Measurements from ENCODE around the gene RNF38. TPM values are rescaled to one million over a fixed set of nuclear protein-coding genes. Genes with fewer than 3 reads are reported as not detected.
"Not testable (repeated sequence)": the region's sequence is repeated elsewhere in the genome, so short reads cannot be mapped to it uniquely, and the experiment has no call there.

RNF38 gene
- total and polyA plus RNA-seq, 9 of the 15 experiments (the other 6 are each of a cell fraction or from before 2014, with no cell fraction given), result 1.6 to 9.8 (median 4.5) TPM

GRCh38 chr9:36321903-36322302 is 78.2 kb downstream of the RNF38 start:
- DNase-seq (ENCODE audit: extremely low read depth in 1 of 4, low spot score in 3 of 4); H3K9me3 ChIP-seq (replicated peaks; ENCODE audit: control insufficient read depth, insufficient read depth, low read depth, low read length); H2AFZ ChIP-seq (ENCODE audit: low read depth, low read length); H3K27ac ChIP-seq (ENCODE audit: extremely low read depth, low read depth, low read length); H3K4me2 ChIP-seq (ENCODE audit: insufficient read depth, low read length); H4K20me1 ChIP-seq (replicated peaks; ENCODE audit: control insufficient read depth, insufficient read depth, low read length); H3K36me3 ChIP-seq (ENCODE audit: control insufficient read depth, insufficient read depth, low read length); ATAC-seq; FAIRE-seq; H3K4me3 ChIP-seq; BruUV-seq (replicated peaks); H3K9ac ChIP-seq (ENCODE audit: insufficient read depth in 1 of 2, low read depth in 2 of 2, low read length in 2 of 2); H3K4me1 ChIP-seq (replicated peaks in 1 of 2; ENCODE audit: control insufficient read depth in 2 of 2, insufficient read depth in 2 of 2, low read length in 2 of 2); intact Hi-C loops (cut with micrococcal nuclease); H3K27me3 ChIP-seq (ENCODE audit: control insufficient read depth in 2 of 2, insufficient read depth in 2 of 2, low read length in 2 of 2); POLR2A ChIA-PET; CTCF ChIA-PET (ENCODE audit: low intra/inter-chr PET ratio); H3K79me2 ChIP-seq (ENCODE audit: control insufficient read depth, insufficient read depth, low read length); H3K9me1 ChIP-seq (ENCODE audit: control insufficient read depth, insufficient read depth, low read length): not testable (repeated sequence)
- 0% methylated on average over 4 of the region's 4 CpGs for WGBS (ENCODE audit: insufficient coverage, low coverage, missing lambda C conversion rate)
- in situ Hi-C loops (cut with MboI), result loop anchor here (5.0 kb wide), 1 partner anchor 70 kb away; no protein-coding TSS in a partner anchor
- TF ChIP-seq RBM25 (IDR thresholded peaks at IDR 0.05; ENCODE audit: low read depth, low read length, severe bottlenecking), result peak; percentile 58
- TF ChIP-seq ZNF146 (CRISPR knock-in tag; IDR thresholded peaks at IDR 0.05; ENCODE audit: unreplicated experiment), result peak; percentile 92

GRCh38 chr9:36320466-36320865 is 79.6 kb downstream of the RNF38 start:
- Histone ChIP-seq H4K20me1 (replicated peaks; ENCODE audit: control insufficient read depth, insufficient read depth, low read length) (no peaks in the 10 kb centered on the region), H3K4me3 (no peak overlapping the region), H3K79me2 (ENCODE audit: control insufficient read depth, insufficient read depth, low read length) (no peaks in the 10 kb centered on the region), H3K4me2 (ENCODE audit: insufficient read depth, low read length) (no peak overlapping the region), H3K9me3 (replicated peaks; ENCODE audit: control insufficient read depth, insufficient read depth, low read depth, low read length) (no peaks in the 10 kb centered on the region), H3K9me1 (ENCODE audit: control insufficient read depth, insufficient read depth, low read length) (no peaks in the 10 kb centered on the region), H3K36me3 (ENCODE audit: control insufficient read depth, insufficient read depth, low read length) (no peaks in the 10 kb centered on the region), H3K27me3 (ENCODE audit: control insufficient read depth in 2 of 2, insufficient read depth in 2 of 2, low read length in 2 of 2) (no peaks in the 10 kb centered on the region), H2AFZ (ENCODE audit: low read depth, low read length) (no peak overlapping the region), H3K4me1 (replicated peaks in 1 of 2; ENCODE audit: control insufficient read depth in 2 of 2, insufficient read depth in 2 of 2, low read length in 2 of 2) (peaks cover 0 to 3% of the 10 kb centered on the region in 2 experiments; a peak in 1 of 5 replicates), H3K9ac (ENCODE audit: insufficient read depth in 1 of 2, low read depth in 2 of 2, low read length in 2 of 2) (no peak overlapping the region), H3K27ac (ENCODE audit: extremely low read depth, low read depth, low read length) (no peak overlapping the region)
- no peak for DNase-seq (ENCODE audit: extremely low read depth in 1 of 4, low spot score in 3 of 4)
- no peak for FAIRE-seq
- intact Hi-C loops (cut with micrococcal nuclease) (no loop called here), in situ Hi-C loops (cut with MboI) (loop anchor here (5.0 kb wide), 1 partner anchor 68 kb away; no protein-coding TSS in a partner anchor)
- ATAC-seq, result no peak
- ChIA-PET CTCF (ENCODE audit: low intra/inter-chr PET ratio) (no interaction called here), POLR2A (no interaction called here)
- no CpG with 5 or more reads among the region's 5 CpGs for WGBS (ENCODE audit: insufficient coverage, low coverage, missing lambda C conversion rate)
- no TSS peak for BruUV-seq (replicated peaks)
- TF ChIP-seq ZNF592 (IDR thresholded peaks at IDR 0.05), result no peak
- TF ChIP-seq SMAD2 (IDR thresholded peaks at IDR 0.05; ENCODE audit: low read depth, low read length), result no peak
- TF ChIP-seq ZC3H11A (IDR thresholded peaks at IDR 0.05; ENCODE audit: low read depth, low read length), result no peak
- TF ChIP-seq ZNF12 (CRISPR knock-in tag; IDR thresholded peaks at IDR 0.05), result no peak
- no peak for TF ChIP-seq RCOR1 (IDR thresholded peaks at IDR 0.05; ENCODE audit: borderline replicate concordance in 1 of 2, low read depth in 2 of 2, low read length in 2 of 2)

All from K562 (cell line).